ENCODE data around the gene GFER. TPM values are rescaled to one million over a fixed set of nuclear protein-coding genes. Genes with fewer than 3 reads are reported as not detected.

Gene GFER
- total RNA-seq, 4 donors from 2014 or later: 5.6 to 30.4 (median 13.6) TPM

DNA sequence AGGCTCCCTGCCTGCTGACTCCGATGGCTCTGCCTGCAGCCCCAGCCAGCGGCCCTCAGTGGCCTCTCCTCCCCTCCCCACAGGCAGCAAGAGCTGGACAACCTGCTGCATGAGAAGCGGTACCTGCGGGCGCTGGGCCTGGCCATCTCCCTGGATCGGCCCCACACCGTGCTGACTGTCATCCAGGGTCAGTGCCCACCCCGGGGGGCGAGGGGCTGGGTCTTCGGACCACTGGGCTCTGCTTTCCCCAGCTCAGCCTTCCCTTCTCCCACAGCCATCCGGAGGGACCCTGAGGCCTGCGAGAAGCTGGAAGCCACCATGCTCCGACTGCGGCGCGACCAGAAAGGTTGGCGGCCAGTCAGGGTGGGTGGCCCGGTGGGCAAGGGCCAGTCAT lies 6.1 kb upstream of the GFER start:
- Histone ChIP-seq H3K36me3 (peaks cover 32 to 55% (median 41%) of the 10 kb centered on the region in 3 donors), H3K4me1 (peaks cover 21 to 72% (median 31%) of the 10 kb centered on the region in 3 donors), H3K27me3 (peaks cover 0 to 85% (median 13%) of the 10 kb centered on the region in 4 donors), H3K9me3 (no peaks in the 10 kb centered on the region), H3K27ac (peak overlapping the region in 3 of 4 donors; percentile 2 to 83 (median 82)), H3K4me3 (no peak overlapping the region)
- no CpG with 5 or more reads among the region's 18 CpGs for WGBS, 2 donors
- TF ChIP-seq POLR2A (IDR thresholded peaks at IDR 0.05): no peak
- TF ChIP-seq, protein P1, sequence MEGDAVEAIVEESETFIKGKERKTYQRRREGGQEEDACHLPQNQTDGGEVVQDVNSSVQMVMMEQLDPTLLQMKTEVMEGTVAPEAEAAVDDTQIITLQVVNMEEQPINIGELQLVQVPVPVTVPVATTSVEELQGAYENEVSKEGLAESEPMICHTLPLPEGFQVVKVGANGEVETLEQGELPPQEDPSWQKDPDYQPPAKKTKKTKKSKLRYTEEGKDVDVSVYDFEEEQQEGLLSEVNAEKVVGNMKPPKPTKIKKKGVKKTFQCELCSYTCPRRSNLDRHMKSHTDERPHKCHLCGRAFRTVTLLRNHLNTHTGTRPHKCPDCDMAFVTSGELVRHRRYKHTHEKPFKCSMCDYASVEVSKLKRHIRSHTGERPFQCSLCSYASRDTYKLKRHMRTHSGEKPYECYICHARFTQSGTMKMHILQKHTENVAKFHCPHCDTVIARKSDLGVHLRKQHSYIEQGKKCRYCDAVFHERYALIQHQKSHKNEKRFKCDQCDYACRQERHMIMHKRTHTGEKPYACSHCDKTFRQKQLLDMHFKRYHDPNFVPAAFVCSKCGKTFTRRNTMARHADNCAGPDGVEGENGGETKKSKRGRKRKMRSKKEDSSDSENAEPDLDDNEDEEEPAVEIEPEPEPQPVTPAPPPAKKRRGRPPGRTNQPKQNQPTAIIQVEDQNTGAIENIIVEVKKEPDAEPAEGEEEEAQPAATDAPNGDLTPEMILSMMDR (IDR thresholded peaks at IDR 0.05): no peak
- intact Hi-C loops (cut with DNase I): no loop called here
- DNase-seq: no peak

- DNase-seq: no peak
- Histone ChIP-seq H3K27me3 (peaks cover 0 to 93% (median 13%) of the 10 kb centered on the region in 4 donors), H3K4me1 (peaks cover 25 to 72% (median 29%) of the 10 kb centered on the region in 3 donors), H3K4me3 (peak overlapping the region; percentile 36 to 50 (median 44)), H3K27ac (peak overlapping the region; percentile 52 to 83 (median 80)), H3K36me3 (peaks cover 32 to 53% (median 41%) of the 10 kb centered on the region in 3 donors), H3K9me3 (no peaks in the 10 kb centered on the region)
- intact Hi-C loops (cut with DNase I): no loop called here
- 90% methylated on average over 4 of the region's 37 CpGs; no CpG with 5 or more reads in 1 of the 2 donors for WGBS, 2 donors
- TF ChIP-seq POLR2A (IDR thresholded peaks at IDR 0.05): no peak
- TF ChIP-seq, protein P1 (IDR thresholded peaks at IDR 0.05): no peak
These were observed 5.4 kb upstream of the GFER start for GRCh38 chr16:1978476-1979120.

- Histone ChIP-seq H3K4me3 (peak overlapping the region; percentile 36 to 50 (median 44)), H3K27me3 (peaks cover 0 to 92% (median 13%) of the 10 kb centered on the region in 4 donors), H3K4me1 (peaks cover 27 to 72% (median 29%) of the 10 kb centered on the region in 3 donors), H3K9me3 (no peaks in the 10 kb centered on the region), H3K36me3 (peaks cover 30 to 45% (median 38%) of the 10 kb centered on the region in 3 donors), H3K27ac (peak overlapping the region; percentile 52 to 83 (median 80))
- intact Hi-C loops (cut with DNase I): no loop called here
- DNase-seq: no peak
- no CpG with 5 or more reads among the region's 70 CpGs for WGBS, 2 donors
- TF ChIP-seq, protein P1 (IDR thresholded peaks at IDR 0.05): no peak
- TF ChIP-seq POLR2A (IDR thresholded peaks at IDR 0.05): peak in 2 of 4 donors; percentile 21 to 60
These were observed 4.5 kb upstream of the GFER start for GRCh38 chr16:1979271-1980029.

DNA sequence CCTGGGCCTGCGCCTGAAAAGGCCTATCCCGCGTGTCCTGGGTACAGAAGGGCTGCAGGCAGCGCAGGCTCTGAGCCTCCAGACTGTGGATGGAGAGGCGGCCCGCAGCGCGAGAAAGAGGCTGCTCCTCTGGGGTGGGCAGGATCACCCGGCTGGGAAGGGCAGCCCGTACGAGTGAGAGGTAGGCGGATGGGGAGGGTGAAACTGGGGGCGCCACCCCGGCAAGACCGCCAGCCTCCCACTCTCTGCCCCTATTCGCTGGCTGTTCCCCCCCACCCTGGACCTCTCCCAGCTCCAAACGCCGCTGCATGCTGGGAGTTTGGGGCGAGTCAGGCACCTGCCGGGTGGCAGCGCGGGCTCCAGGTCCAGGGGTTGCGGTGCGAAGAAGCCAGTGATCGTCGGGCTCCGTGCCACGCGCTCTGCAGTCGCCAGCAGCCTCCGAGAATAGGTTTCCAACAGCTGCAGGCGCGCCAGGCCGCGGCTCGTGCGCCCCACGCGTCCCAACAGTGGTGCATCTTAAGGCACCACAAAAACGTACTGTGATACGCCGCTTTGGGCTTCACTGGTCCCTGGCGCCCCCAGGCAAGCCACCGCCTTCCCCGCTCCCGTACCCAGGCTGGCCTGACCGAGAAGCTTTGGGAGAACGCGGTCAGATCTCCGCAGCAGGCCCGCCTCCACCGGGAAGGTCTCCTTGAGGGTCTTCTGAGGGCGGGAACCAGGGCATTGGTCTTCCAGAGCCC lies 3.8 kb upstream of the GFER start:
- TF ChIP-seq, protein P1 (IDR thresholded peaks at IDR 0.05): no peak
- no peak for TF ChIP-seq POLR2A (IDR thresholded peaks at IDR 0.05)
- peaks cover 35 to 79% (median 36%) of the 10 kb centered on the region in 3 donors for H3K4me1 ChIP-seq
- H3K36me3 ChIP-seq: peaks cover 28 to 37% (median 31%) of the 10 kb centered on the region in 3 donors
- WGBS, 2 donors: 0 to 2% methylated on average over 9 to 21 of the region's 53 CpGs
- H3K4me3 ChIP-seq: peak overlapping the region; percentile 36 to 50 (median 44)
- peak overlapping the region; percentile 52 to 83 (median 80) for H3K27ac ChIP-seq
- intact Hi-C loops (cut with DNase I): no loop called here
- H3K9me3 ChIP-seq: no peaks in the 10 kb centered on the region
- DNase-seq: no peak
- peaks cover 0 to 84% (median 13%) of the 10 kb centered on the region in 4 donors for H3K27me3 ChIP-seq
